A549 treated with Hydrocortisone at 1 μM for 4 hours (cell line): ENCODE measurements around the gene DDX10. TPM values are rescaled to one million over a fixed set of nuclear protein-coding genes. Genes with fewer than 3 reads are reported as not detected.

ENCODE experiments used
- total RNA-seq: library from RNA; stranded (reverse); fragments of 200-300 nt; extraction: Qiagen RNA extraction; gene quantifications from 5 replicates; pipeline ENCODE4 v1.2.3, GENCODE V29; 2022

Gene DDX10
- total RNA-seq = 33.9 to 41.4 TPM (median 38.0 TPM) in 5 replicates

DNA sequence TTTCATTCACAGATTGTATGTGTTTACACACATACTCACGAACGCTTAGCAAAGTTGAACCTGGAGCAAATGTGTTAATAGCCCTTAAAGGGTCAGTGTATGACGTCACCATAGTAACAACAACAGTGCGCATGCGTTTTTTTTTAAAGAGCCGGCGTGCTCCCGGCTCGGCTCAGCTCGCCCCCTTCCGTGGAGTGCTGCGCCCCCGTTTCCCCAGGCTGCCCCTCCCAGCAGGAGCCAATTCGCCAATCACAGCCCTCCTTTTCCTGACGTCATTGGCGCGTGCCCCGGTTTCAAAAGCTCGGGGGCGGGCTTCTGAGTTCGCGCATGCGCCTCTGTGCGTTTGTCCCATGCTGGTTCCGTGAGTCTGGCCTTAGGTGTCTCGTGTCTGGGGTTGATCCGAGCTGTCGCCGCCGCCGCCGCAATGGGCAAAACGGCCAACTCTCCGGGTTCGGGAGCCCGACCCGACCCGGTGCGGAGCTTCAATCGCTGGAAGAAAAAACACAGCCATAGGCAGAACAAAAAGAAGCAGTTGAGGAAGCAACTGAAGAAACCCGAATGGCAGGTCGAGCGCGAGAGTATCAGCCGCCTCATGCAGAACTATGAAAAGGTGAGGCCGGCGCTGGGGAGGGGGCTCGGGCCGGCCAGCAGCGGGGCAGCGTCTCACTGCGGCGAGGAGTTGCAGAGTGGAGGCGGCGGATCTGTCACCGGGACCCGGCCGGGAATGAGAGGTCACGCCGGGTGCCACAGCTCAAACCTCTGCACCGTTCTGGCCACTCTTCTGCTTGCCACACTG lies at the start of gene DDX10:
Gene DDX10, plus strand, starts transcription at position 340 of the 796 bp plus-strand sequence. Its CDS starts 85 bp downstream, at position 425.

Other genes with a start within 250 kb of the DDX10 start
- 0.16 to 0.60 TPM (median 0.21 TPM) in 5 replicates for gene C11orf65, start 197.5 kb upstream of the DDX10 start, total RNA-seq
- gene POGLUT3, start 166.7 kb upstream of the DDX10 start, total RNA-seq = 8.4 to 12.3 TPM (median 11.1 TPM) in 5 replicates
- 0.02 to 0.05 TPM (median 0.02 TPM) in 5 replicates for gene EXPH5, start 71.3 kb upstream of the DDX10 start, total RNA-seq